Heart left ventricle (tissue), 13 donors: Measurements from ENCODE around the gene CDC26.

Experiments used
- POLR2A ChIP-seq, 2 donors: fragments of 450-650 bp; IDR thresholded peaks; one replicate each; pipeline ENCODE4 v1.6.1; 2017; ENCODE audit warnings: antibody characterized with exemption in 2 of 2, mild to moderate bottlenecking in 2 of 2, moderate library complexity in 2 of 2
- TF ChIP-seq, protein P1 (sequence below), 12 donors: fragments of 200-600 bp; sonication (generic) in 4 of 12; IDR thresholded peaks; one replicate each; pipeline versions ENCODE4 v1.5.0 to v1.8.0; 2018 to 2022; ENCODE audit warnings: antibody characterized with exemption in 12 of 12, mild to moderate bottlenecking in 5 of 12
- donor health status: ischemic (EF 13 %, LVEDD 7.1; RV severe dilation, severe dysfunction).
- donor health status: DM: no; HTN: yes; CAD: no.
- donor health status: DM: no; HTN: no; CAD: no.
- donor health status: ischemic (EF 25% LVEDD 6.9; RV normal size, moderate dysfunction).
- donor health status: ischemic (EF 25% LVEDD 5.7; RV mildly dilated, moderate dysfunction).
- donor health status: ischemic (EF 35%, LVEDD 5.7; RV mildly dilated, moderate dysfunction).
- donor health status: nonischemic (EF 11% LVEDD 7.7; RV severe dilation, severe dysfunction).
- donor health status: DM: yes; HTN: yes; CAD: no.
- donor health status: PGD.
- donor health status: ischemic (EF 29% LVEDD 5.4; RV normal size, mild dysfunction).
- donor health status: nonischemic (EF 23%, LVEDD 6.1; RV moderate dilation, normal function).

DNA sequence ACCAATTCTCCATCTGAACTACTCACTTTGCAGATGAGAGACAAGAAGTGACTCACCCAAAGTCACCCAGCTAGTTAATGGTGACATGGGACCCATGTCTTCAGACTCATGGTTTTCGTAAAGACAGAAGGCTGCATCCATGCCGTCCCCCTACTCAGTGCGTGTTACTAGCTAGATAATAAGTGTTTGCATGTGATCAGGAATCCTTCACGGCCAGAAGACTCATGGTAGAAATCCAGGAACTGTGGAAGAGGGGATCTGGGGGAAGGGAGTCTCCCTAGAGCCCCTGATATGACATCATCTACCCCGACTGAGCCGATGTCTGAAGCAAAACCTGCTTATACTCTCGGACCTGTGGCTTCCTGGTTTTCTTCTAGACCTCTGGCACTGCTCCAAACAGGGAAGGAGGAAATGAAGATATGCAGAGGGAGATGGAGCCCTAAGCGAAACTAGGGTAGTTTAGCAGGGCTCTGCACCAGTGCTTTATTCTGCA lies 24.5 kb upstream of the CDC26 start:
- TF ChIP-seq POLR2A (IDR thresholded peaks at IDR 0.05), result no peak
- TF ChIP-seq, protein P1, sequence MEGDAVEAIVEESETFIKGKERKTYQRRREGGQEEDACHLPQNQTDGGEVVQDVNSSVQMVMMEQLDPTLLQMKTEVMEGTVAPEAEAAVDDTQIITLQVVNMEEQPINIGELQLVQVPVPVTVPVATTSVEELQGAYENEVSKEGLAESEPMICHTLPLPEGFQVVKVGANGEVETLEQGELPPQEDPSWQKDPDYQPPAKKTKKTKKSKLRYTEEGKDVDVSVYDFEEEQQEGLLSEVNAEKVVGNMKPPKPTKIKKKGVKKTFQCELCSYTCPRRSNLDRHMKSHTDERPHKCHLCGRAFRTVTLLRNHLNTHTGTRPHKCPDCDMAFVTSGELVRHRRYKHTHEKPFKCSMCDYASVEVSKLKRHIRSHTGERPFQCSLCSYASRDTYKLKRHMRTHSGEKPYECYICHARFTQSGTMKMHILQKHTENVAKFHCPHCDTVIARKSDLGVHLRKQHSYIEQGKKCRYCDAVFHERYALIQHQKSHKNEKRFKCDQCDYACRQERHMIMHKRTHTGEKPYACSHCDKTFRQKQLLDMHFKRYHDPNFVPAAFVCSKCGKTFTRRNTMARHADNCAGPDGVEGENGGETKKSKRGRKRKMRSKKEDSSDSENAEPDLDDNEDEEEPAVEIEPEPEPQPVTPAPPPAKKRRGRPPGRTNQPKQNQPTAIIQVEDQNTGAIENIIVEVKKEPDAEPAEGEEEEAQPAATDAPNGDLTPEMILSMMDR (IDR thresholded peaks at IDR 0.05), result no peak
